HG02981 (cell line): ENCODE measurements around the gene ANKRD28.
"Not testable (repeated sequence)": the region's sequence is repeated elsewhere in the genome, so short reads cannot be mapped to it uniquely, and the experiment has no call there.

ENCODE experiments used
- ATAC-seq: cut with Tn5 transposase; IDR thresholded peaks from one replicate; pipeline ENCODE4 v1.9.1; 2021; ENCODE audit warnings: mild to moderate bottlenecking, moderate library complexity; ENCODE audit not compliant: unreplicated experiment

The ANKRD28 gene

GRCh38 chr3:15638891-15639262 is 158.9 kb downstream of the ANKRD28 start:
- ATAC-seq: no peak

DNA sequence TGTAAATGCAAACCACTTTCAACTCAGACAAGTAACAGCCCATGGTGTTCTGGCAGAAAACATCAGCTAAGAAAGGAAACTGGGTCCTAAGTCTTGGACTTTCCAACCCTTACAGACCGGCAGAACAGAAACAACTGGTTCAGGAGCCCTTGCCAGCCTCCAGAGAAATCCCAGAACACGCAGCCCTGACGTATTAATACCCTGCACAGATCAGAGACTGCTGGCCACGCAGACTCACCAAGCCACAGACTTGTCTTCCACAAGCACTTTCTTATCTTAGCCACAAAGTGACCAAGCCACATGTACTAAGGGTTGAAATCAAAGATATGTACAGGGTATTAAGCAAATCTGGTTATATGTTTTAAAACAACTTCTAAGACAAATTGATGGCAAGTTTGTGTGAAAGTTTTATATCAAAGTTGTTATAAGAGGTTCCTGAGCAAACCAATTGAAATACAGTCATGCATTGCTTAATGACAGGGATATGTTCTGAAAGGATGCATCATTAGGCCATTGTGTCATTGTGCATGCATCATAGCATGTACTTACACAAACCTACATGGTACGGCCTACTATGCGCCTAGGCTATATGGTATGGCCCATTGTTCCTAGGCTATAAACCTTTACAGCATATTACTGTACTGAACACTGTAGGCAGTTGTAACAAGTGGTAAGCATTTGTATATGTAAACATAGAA is 159.4 kb downstream of the ANKRD28 start:
- ATAC-seq: no peak

- peak; percentile 35 for ATAC-seq
Observed at GRCh38 chr3:15637131-15637951, 160.4 kb downstream of the ANKRD28 start.

DNA sequence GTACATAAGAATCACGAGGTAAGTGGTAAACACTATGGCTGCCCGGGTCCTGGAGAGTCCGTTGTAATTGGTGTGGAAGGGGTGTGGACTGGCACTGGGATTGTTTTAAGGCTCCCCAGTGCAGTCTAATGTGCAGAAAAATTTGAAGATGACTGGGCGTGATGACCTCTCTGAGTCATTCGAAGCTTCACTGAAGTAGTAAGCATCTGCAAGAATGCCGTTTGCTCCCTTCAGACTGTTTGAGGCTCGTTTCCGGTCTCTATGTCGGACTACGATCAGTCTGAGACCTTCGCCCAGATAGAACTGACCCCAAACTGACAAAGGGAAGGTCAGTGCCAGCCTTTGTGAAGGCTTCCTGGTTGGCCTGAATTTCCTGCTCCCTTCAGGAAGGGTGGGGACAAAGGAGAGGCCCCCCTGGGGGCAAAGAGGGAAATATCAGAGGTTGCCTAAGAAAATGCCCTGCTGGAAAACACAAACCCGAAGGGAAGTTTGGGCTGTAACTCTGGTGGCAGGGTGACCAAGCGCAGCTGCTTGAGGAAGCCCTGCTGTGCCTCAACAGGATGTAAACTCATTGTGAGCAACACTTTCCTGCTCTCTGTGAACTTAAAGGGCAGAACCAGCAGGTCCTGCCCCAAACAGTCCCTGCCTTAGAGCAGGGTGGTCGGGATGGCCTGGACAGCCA is 161.6 kb downstream of the ANKRD28 start:
- ATAC-seq: peak; percentile 51

- no peak for ATAC-seq
Observed at GRCh38 chr3:15635121-15635661, 162.6 kb downstream of the ANKRD28 start.

GRCh38 chr3:15634671-15635070 is 163.1 kb downstream of the ANKRD28 start:
- ATAC-seq: no peak

- ATAC-seq: no peak
Observed at GRCh38 chr3:15633766-15634598, 163.8 kb downstream of the ANKRD28 start.

GRCh38 chr3:15633159-15633558 is 164.6 kb downstream of the ANKRD28 start:
- no peak for ATAC-seq

GRCh38 chr3:15632212-15632580 is 165.6 kb downstream of the ANKRD28 start:
- ATAC-seq: no peak

DNA sequence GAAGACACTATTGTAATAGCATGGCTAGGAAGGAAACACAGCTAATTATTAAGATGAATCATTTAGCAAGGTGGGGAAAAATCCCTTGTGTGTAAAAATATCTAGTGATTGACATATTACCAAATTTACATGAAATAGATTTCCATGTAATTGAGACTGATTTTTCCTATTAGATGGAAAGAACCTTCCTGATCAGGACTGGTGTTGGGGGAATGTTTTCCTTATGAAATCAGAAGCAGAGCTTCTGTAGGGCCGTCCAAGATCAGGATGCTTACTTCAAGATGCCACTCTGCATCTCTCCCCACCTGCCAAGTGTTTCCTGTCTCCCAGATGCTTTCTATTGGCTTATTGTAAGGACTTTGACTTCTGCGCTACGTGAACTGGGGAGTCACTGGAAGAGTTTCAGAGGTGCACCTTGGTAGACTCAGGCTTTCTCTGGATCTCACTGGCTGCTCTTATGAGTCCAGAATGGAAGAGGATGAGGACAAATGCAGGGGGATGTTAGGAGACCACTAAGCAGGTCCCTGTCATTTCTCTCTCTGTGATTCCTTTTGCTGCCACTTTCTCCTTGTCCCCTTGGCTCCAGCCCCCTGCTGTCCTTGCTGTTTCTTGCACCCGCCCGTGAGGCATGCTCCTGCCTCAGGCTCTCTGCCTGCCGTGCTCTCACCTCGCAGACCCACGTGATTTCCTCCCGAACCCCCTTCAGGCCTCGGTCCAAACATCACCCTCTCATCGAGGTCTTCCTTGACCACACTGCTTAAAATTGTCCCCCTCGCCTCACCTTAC is 166.2 kb downstream of the ANKRD28 start:
- no peak for ATAC-seq

DNA sequence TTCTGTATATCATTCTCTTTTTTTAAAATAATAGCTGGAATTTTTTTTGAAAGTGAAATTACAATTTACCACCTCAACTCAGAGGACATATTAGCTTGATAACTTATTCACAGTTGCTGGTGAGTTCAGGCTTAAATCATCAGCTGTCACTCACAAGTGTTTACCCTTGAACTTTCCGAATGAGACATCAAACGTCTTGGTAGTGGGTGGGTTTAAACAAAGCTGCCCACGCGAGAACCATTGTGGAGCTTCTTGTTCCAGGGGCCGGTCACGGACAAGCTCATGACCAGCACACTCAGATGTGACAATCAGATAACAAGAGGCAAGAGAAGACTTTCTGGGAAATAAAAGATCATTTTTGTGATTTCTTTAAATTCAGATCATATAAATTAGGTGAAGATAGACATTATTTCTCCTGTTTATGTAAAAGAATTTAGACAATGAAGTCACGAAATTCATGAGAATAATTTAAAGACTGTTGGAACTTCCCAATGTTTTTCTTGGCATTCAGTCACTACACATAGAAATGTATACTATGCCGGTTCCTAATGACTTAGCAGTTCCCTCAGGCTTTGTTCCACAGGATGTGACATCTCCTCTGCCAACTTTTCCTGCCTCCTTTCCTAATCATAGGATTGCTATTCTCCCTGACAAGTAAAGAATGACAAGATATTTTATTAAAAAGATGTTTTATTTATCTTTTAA is 167.0 kb downstream of the ANKRD28 start:
- peak; percentile 25 for ATAC-seq

DNA sequence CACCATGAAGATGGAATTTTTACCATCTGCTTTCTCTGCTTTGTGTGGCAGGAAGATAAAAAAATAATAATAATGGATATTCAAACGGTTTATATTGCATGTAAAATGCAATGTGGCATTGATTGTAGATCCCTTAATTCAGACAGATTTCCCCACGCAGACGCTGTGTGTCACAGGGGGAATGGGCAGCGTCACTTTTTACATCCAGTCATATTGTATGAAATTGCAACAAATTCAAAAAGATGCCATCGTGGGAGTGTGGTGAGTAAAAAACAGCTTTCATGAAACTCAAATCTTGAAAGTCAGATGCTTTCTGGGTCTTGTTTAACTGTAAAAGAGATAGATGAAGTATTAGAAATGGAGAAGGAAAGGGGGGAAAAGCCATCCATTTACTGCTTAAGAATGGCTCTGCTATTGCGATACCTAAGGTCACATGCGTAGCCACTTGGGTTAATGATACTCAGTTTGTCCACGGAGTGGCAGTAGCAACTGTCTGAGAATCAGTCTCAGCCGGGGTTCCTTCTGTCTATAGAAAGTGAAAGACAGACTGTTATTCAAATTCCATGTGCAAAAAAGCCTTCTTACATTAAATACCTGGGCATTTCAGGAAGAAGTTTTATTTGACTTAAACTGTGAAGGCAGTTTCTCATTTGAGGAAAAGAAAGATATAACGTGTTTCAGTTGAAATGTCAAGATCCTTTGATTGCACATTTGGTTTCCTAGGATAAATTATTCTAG is 167.8 kb downstream of the ANKRD28 start:
- peak; percentile 97 for ATAC-seq

DNA sequence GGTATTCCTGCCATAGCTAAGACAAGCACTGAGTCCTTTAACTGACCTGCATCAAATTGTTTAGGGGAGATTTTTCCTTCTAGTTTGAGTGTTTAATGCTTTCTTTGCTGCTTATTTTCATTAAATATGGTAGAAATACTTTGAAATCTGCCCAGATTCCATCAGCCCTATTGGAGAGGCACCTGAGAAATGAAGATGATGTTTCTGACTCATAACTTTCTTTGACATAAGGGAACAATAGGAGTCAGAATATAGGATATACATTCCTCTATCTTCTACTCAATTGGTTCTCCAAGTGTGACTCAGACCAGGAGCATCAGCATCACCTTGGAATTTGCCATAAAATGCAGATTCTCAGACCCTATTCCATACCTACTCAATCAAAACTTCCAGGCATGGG is 168.8 kb downstream of the ANKRD28 start:
- no peak for ATAC-seq

GRCh38 chr3:15623535-15624440 is 174.0 kb downstream of the ANKRD28 start:
- ATAC-seq: no peak

DNA sequence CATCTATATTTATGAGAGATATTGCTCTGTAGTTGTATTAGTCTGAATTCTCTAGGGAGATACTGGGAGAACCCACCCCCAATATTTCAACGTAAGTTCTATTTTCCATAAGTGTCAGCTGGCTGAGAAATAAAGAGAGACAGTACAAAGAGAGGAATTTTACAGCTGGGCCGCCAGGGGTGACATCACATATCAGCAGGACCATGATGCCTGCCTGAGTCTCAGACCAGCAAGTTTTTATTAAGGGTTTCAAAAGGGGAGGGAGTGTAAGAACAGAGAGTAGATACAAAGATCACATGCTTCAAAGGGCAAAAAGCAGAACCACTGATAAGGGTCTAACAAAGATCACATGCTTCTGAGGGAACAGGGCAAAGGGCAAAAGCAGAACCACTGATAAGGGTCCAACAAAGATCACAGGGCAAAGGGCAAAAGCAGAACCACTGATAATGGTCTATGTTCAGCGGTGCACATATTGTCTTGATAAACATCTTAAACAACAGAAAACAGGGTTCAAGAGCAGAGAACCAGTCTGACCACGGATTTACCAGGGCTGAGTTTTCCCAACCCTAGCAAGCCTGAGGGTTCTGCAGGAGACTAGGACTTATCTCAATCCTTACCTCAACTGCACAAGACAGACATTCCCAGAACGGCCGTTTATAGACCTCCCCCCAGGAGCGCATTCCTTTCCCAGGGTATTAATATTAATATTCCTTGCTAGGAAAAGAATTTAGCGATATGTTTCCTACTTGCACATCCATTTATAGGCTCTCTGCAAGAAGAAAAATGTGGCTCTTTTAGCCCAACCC is 177.9 kb downstream of the ANKRD28 start:
- ATAC-seq: not testable (repeated sequence)
